Upper lobe of left lung (tissue), 6 donors: ENCODE results near the gene RAD54L2. TPM values are rescaled to one million over a fixed set of nuclear protein-coding genes. Genes with fewer than 3 reads are reported as not detected.

Experiments
- ATAC-seq, 2 donors: fragments of 200-7000 bp; cut with Tn5 transposase; one replicate each; pipeline ENCODE4 v1.9.1; 2022; ENCODE audit warnings: mild to moderate bottlenecking in 2 of 2, moderate library complexity in 2 of 2; ENCODE audit not compliant: low FRiP score in 2 of 2
- DNase-seq, 2 donors: peaks; one replicate each; pipeline ENCODE4 v3.0.0-alpha.2; 2019 to 2020
- H3K27ac ChIP-seq, 4 donors: fragments of 200-600 bp; sonication (generic); one replicate each; pipeline ENCODE4 v1.5.1; 2016 to 2019
- H3K27me3 ChIP-seq, 4 donors: fragments of 200-600 bp; sonication (generic); one replicate each; pipeline ENCODE4 v1.5.1; 2017 to 2019
- H3K36me3 ChIP-seq, 4 donors: fragments of 200-600 bp; sonication (generic); one replicate each; pipeline ENCODE4 v1.5.1; 2016 to 2019
- H3K4me1 ChIP-seq, 4 donors: fragments of 200-600 bp; sonication (generic); one replicate each; pipeline ENCODE4 v1.5.1; 2018 to 2019
- H3K4me3 ChIP-seq, 4 donors: fragments of 200-600 bp; sonication (generic); one replicate each; pipeline ENCODE4 v1.5.1; 2017 to 2019; ENCODE audit warnings: mild to moderate bottlenecking in 2 of 4, moderate library complexity in 1 of 4
- H3K9me3 ChIP-seq, 4 donors: fragments of 200-600 bp; sonication (generic); one replicate each; pipeline ENCODE4 v1.5.1; 2018 to 2019
- CTCF ChIP-seq, 6 experiments: fragments of 450-650 bp in 4 of 6; fragments of 200-600 bp in 2 of 6; sonication (generic) in 2 of 6; IDR thresholded peaks; one replicate each; pipeline ENCODE4 v1.5.1; 2016 to 2019; ENCODE audit warnings: antibody characterized with exemption in 6 of 6
- EP300 ChIP-seq, 4 donors: sonication (generic); formaldehyde crosslinking; IDR thresholded peaks; one replicate each; pipeline ENCODE4 v1.5.1; 2017; ENCODE audit warnings: antibody characterized with exemption in 4 of 4, control low read depth in 2 of 4
- POLR2A ChIP-seq, 4 donors: fragments of 450-650 bp; IDR thresholded peaks; one replicate each; pipeline ENCODE4 v1.5.1; 2016 to 2017; ENCODE audit warnings: antibody characterized with exemption in 4 of 4, mild to moderate bottlenecking in 2 of 4
- POLR2AphosphoS5 ChIP-seq, 2 donors: sonication (generic); formaldehyde crosslinking; IDR thresholded peaks; one replicate each; pipeline ENCODE4 v1.5.1; 2017; ENCODE audit warnings: antibody characterized with exemption in 2 of 2
- WGBS, 2 donors: methylation state at CpG; one replicate each; pipeline ENCODE4 v1.1.5; 2017 to 2018; 5-methylcytosine and 5-hydroxymethylcytosine counted together
- total RNA-seq, 6 donors: library from RNA; depleted of rRNA in 4 of 6; stranded (reverse); fragments of >200 nt in 4 of 6; gene quantifications; one replicate each; pipeline versions ENCODE4 v1.1.0 to v1.2.1, GENCODE V29; 2016 to 2021
- donor health status: DM: no; HTN: no; CAD: no; lungs with moderate emphysema.
- donor health status: DM: no; HTN: yes; CAD: no; lungs with severe emphysema.

RAD54L2 gene
- total RNA-seq, 6 donors from 2014 or later = 21.6 to 57.6 (median 27.3) TPM

GRCh38 chr3:51502562-51502910 lies 36.0 kb upstream of the RAD54L2 start:
- TF ChIP-seq EP300 (IDR thresholded peaks at IDR 0.05) (no peak), POLR2AphosphoS5 (IDR thresholded peaks at IDR 0.05) (no peak), POLR2A (IDR thresholded peaks at IDR 0.05) (no peak), CTCF (IDR thresholded peaks at IDR 0.05) (no peak)
- Histone ChIP-seq H3K4me3 (no peak overlapping the region), H3K36me3 (no peaks in the 10 kb centered on the region), H3K27me3 (no peaks in the 10 kb centered on the region), H3K4me1 (peaks cover 4 to 17% (median 7%) of the 10 kb centered on the region in 4 donors), H3K27ac (no peak overlapping the region), H3K9me3 (no peaks in the 10 kb centered on the region)
- DNase-seq (no peak), ATAC-seq (no peak)
- 31 to 46% methylated on average over 2 of the region's 2 CpGs for WGBS, 2 donors

GRCh38 chr3:51503007-51503406 lies 35.5 kb upstream of the RAD54L2 start:
- ATAC-seq (no peak), DNase-seq (no peak)
- H3K9me3 ChIP-seq = no peaks in the 10 kb centered on the region
- no peaks in the 10 kb centered on the region for H3K27me3 ChIP-seq
- H3K27ac ChIP-seq = no peak overlapping the region
- peaks cover 4 to 16% (median 7%) of the 10 kb centered on the region in 4 donors for H3K4me1 ChIP-seq
- H3K4me3 ChIP-seq = no peak overlapping the region
- TF ChIP-seq CTCF (IDR thresholded peaks at IDR 0.05) = no peak
- no peak for TF ChIP-seq POLR2A (IDR thresholded peaks at IDR 0.05)
- no peak for TF ChIP-seq POLR2AphosphoS5 (IDR thresholded peaks at IDR 0.05)
- TF ChIP-seq EP300 (IDR thresholded peaks at IDR 0.05) = no peak
- 83% methylated on average over 2 of the region's 2 CpGs for WGBS, 2 donors
- no peaks in the 10 kb centered on the region for H3K36me3 ChIP-seq

GRCh38 chr3:51508255-51508654 lies 30.3 kb upstream of the RAD54L2 start:
- ATAC-seq (no peak), DNase-seq (no peak)
- Histone ChIP-seq H3K9me3 (no peaks in the 10 kb centered on the region), H3K36me3 (no peaks in the 10 kb centered on the region), H3K4me3 (no peak overlapping the region), H3K27ac (no peak overlapping the region), H3K27me3 (no peaks in the 10 kb centered on the region), H3K4me1 (no peaks in the 10 kb centered on the region)
- TF ChIP-seq EP300 (IDR thresholded peaks at IDR 0.05) (no peak), POLR2AphosphoS5 (IDR thresholded peaks at IDR 0.05) (no peak)
- 86 to 90% methylated on average over 9 of the region's 9 CpGs for WGBS, 2 donors

GRCh38 chr3:51510996-51511395 lies 27.5 kb upstream of the RAD54L2 start:
- ATAC-seq (no peak), DNase-seq (no peak)
- Histone ChIP-seq H3K9me3 (no peaks in the 10 kb centered on the region), H3K4me3 (no peak overlapping the region), H3K4me1 (no peaks in the 10 kb centered on the region), H3K27ac (no peak overlapping the region), H3K36me3 (no peaks in the 10 kb centered on the region), H3K27me3 (no peaks in the 10 kb centered on the region)
- TF ChIP-seq POLR2A (IDR thresholded peaks at IDR 0.05) (no peak), POLR2AphosphoS5 (IDR thresholded peaks at IDR 0.05) (no peak), CTCF (IDR thresholded peaks at IDR 0.05) (no peak), EP300 (IDR thresholded peaks at IDR 0.05) (no peak)
- 67 to 100% methylated on average over 1 of the region's 1 CpG for WGBS, 2 donors

- no peaks in the 10 kb centered on the region for H3K27me3 ChIP-seq
- H3K4me1 ChIP-seq = no peaks in the 10 kb centered on the region
- H3K36me3 ChIP-seq = no peaks in the 10 kb centered on the region
- no peak for ATAC-seq
- DNase-seq = no peak
- TF ChIP-seq POLR2AphosphoS5 (IDR thresholded peaks at IDR 0.05) (no peak), CTCF (IDR thresholded peaks at IDR 0.05) (no peak), EP300 (IDR thresholded peaks at IDR 0.05) (no peak), POLR2A (IDR thresholded peaks at IDR 0.05) (no peak)
- no peak overlapping the region for H3K27ac ChIP-seq
- H3K4me3 ChIP-seq = no peak overlapping the region
- no peaks in the 10 kb centered on the region for H3K9me3 ChIP-seq
- WGBS, 2 donors = 82 to 83% methylated on average over 5 of the region's 5 CpGs
Measured at GRCh38 chr3:51514210-51514609, 24.3 kb upstream of the RAD54L2 start.
